Measurements from ENCODE around the gene ZBTB20.

The ZBTB20 gene

GRCh38 chr3:115082260-115082659, 64.8 kb downstream of the ZBTB20 start:
- no peak overlapping the region for H3K4me3 ChIP-seq (ENCODE audit: control insufficient read depth, low read depth, low read length)
- no peak for DNase-seq (ENCODE audit: low read depth)
- no peak for TF ChIP-seq CTCF (IDR thresholded peaks at IDR 0.05; ENCODE audit: control insufficient read depth, insufficient read depth, low read depth, low read length, missing control alignments)

GRCh38 chr3:115081444-115081843, 65.6 kb downstream of the ZBTB20 start:
- no peak for TF ChIP-seq CTCF (IDR thresholded peaks at IDR 0.05; ENCODE audit: control insufficient read depth, insufficient read depth, low read depth, low read length, missing control alignments)
- H3K4me3 ChIP-seq (ENCODE audit: control insufficient read depth, low read depth, low read length): no peak overlapping the region
- DNase-seq (ENCODE audit: low read depth): no peak

- no peak for TF ChIP-seq CTCF (IDR thresholded peaks at IDR 0.05; ENCODE audit: control insufficient read depth, insufficient read depth, low read depth, low read length, missing control alignments)
- no peak overlapping the region for H3K4me3 ChIP-seq (ENCODE audit: control insufficient read depth, low read depth, low read length)
- no peak for DNase-seq (ENCODE audit: low read depth)
Observed at GRCh38 chr3:115077501-115078250, 69.4 kb downstream of the ZBTB20 start.

- H3K4me3 ChIP-seq (ENCODE audit: control insufficient read depth, low read depth, low read length): no peak overlapping the region
- no peak for DNase-seq (ENCODE audit: low read depth)
- no peak for TF ChIP-seq CTCF (IDR thresholded peaks at IDR 0.05; ENCODE audit: control insufficient read depth, insufficient read depth, low read depth, low read length, missing control alignments)
Observed at GRCh38 chr3:115074502-115074901, 72.6 kb downstream of the ZBTB20 start.

- peak; percentile 20 for DNase-seq (ENCODE audit: low read depth)
Observed at GRCh38 chr3:115072265-115073021, 74.6 kb downstream of the ZBTB20 start.

GRCh38 chr3:115071601-115072000, 75.5 kb downstream of the ZBTB20 start:
- peak overlapping the region; percentile 13 for H3K4me3 ChIP-seq (ENCODE audit: control insufficient read depth, low read depth, low read length)
- TF ChIP-seq CTCF (IDR thresholded peaks at IDR 0.05; ENCODE audit: control insufficient read depth, insufficient read depth, low read depth, low read length, missing control alignments): no peak
- peak; percentile 55 for DNase-seq (ENCODE audit: low read depth)

More at GRCh38 chr3:115072265-115073021, 74.6 kb downstream of the ZBTB20 start:
- TF ChIP-seq CTCF (IDR thresholded peaks at IDR 0.05; ENCODE audit: control insufficient read depth, insufficient read depth, low read depth, low read length, missing control alignments): no peak
- no peak overlapping the region for H3K4me3 ChIP-seq (ENCODE audit: control insufficient read depth, low read depth, low read length)
